ENCODE measurements around the gene AUNIP.
"Not testable (repeated sequence)": the region's sequence is repeated elsewhere in the genome, so short reads cannot be mapped to it uniquely, and the experiment has no call there.

Gene AUNIP

DNA sequence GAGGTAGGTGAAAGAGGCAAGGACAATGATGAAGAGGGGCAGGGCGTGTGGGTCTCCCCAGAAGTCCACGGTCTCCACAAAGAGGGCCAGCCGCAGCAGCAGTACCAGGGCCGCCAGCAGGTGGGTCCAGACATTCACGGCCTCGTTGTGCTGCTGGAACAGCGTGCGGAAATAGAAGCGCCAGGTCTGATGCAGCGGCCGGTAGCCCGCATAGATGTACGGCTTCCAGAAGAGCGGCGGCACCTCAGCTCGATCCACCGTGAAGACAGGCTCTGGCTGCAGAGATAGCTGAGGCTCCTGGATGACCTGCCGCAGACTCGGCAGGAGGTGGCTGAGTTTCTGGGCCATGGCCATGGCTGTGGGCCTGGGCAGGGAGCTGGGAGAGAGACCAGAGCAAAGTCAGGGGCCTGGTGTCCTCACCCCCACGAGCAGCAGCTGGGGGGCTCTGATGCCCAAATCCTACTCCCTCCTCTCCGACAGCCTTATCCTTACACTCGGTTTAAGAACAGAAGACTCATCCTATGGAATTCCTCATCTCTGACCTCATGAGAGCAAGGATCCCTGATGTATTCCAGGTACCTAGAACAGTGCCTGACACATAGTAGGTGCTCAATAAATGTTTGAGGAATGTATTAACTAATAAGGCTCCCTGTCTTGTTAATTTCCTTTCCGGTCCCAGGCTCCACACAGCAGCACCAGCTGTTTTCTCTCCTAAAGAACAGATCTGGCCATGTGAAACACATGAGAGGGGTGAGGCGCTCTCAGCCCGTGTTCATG, 4.4 kb upstream of the AUNIP start:
- no peak for DNase-seq

GRCh38 chr1:25862785-25863485, 3.7 kb upstream of the AUNIP start:
- no peak for DNase-seq

GRCh38 chr1:25861316-25862286, 2.3 kb upstream of the AUNIP start:
- DNase-seq = peak; percentile 25

GRCh38 chr1:25858494-25858893, 763 bp downstream of the AUNIP start:
- DNase-seq = no peak

GRCh38 chr1:25856856-25857255, 2.4 kb downstream of the AUNIP start:
- no peak for DNase-seq

DNA sequence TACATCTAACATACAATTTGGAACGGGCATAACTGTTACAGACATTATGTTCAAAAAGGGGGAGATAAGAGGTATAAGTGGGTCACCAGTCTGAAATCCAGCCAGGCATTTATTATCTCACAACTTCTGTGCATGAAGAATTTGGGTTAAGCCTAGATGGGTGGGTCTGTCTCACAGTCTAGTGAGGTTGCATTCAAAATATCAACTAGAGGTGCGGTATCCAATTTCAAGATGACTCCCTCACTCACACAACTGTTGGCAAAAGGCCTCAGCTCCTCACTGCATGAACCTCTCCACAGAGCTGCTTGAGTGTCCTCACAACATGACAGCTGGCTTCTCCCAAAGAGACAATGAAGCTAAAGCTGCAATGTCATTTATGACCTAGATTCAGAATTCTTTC, 4.7 kb downstream of the AUNIP start:
- no peak for DNase-seq

DNA sequence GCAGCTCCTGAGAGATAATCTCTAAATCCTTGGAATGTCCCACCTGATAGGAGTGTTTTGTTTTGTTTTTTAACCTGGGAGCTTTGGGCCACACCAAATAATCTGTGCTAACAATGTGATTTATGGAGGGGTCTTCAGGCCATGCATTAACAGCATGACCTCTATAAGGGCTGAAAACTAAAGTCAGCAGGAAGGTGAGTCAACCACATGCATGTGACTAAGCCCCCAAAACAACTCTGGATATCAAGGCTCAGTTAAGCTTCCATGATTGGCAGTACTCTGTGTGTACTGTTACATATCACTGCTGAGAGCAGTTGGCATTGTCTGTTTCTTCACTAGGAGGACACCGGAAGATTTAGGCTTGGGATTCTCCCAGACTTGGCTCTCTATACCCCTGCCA, 10.7 kb downstream of the AUNIP start:
- no peak for DNase-seq

DNA sequence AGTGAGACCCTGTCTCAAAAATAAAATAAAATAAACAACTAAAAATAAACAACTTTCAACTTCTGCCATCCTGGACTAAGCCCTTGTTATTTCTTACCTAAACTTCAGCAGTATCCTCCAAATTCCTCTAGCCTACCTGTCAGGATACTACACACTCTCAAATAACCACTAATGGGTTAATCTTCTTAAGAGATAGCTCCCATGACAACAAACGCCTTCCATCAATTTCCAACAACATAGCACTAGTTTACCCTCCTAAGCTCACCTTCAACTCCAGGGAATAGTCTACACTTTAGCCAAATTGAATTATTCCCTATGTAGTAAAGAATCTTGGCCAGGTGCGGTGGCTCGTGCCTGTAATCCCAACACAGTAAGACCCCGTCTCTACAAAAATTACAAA, 11.3 kb downstream of the AUNIP start:
- DNase-seq = no peak

DNA sequence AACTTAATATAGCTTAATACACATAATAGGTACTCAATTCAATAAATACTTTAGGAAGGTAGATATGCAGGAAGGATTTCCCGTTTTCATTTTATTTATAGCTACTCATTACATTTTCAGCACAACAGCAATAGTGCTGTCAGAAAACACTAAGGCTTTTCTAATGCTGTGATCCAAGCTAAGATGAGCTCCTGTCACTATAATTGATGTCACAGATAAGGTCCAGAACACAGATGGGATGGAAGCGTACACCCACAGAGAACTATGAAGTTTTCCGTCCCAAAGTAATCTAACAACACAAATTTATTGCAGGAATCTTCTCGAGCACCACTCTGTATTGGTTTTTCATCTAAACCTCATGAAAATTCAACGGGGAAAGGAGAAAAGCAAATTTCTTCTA, 13.6 kb downstream of the AUNIP start:
- no peak for DNase-seq

DNA sequence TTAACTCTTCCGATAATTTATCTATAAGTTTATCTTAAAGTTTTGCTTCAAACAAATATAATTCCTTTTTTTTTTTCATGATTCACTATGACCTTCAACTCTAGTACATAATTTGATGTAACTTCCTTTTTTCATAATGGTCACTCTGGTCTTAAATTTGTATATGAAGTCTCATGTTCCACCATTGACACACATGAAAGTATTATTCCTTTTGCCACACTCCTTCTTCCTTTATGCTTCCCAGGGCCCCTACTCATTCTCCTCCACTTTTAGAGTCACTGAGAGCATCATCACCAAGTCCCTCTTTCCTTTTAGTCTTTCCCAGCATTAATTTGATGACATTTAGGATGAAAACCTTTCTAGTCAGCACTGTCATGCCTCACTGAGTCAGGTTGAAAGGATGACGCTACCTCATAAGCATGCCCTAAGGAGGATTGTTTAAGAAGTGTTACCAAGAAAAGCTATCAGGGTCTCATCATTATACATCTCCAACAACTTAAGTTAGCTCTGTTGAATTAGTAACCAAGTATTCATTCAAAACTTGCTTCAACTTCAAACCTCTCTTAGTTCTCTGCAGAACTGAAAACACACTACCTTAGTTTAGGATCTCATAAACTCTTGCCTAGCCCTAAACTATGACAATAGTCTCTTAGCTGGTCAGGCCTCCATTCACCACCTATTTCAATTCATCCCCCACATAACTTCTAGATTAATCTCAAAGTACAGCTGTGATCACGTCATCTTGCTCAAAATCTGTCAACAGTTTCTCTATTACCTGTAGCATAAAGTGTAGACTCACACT, 14.5 kb downstream of the AUNIP start:
- no peak for DNase-seq

- no peak for DNase-seq
These were observed 15.8 kb downstream of the AUNIP start for GRCh38 chr1:25843483-25843882.

GRCh38 chr1:25839808-25840207, 19.4 kb downstream of the AUNIP start:
- not testable (repeated sequence) for DNase-seq

- no peak for DNase-seq
These were observed 21.9 kb downstream of the AUNIP start for GRCh38 chr1:25837262-25837875.

- no peak for DNase-seq
These were observed 22.6 kb downstream of the AUNIP start for GRCh38 chr1:25836695-25837094.

- no peak for DNase-seq
These were observed 24.4 kb downstream of the AUNIP start for GRCh38 chr1:25834894-25835293.

GRCh38 chr1:25833158-25833557, 26.1 kb downstream of the AUNIP start:
- DNase-seq = no peak

DNA sequence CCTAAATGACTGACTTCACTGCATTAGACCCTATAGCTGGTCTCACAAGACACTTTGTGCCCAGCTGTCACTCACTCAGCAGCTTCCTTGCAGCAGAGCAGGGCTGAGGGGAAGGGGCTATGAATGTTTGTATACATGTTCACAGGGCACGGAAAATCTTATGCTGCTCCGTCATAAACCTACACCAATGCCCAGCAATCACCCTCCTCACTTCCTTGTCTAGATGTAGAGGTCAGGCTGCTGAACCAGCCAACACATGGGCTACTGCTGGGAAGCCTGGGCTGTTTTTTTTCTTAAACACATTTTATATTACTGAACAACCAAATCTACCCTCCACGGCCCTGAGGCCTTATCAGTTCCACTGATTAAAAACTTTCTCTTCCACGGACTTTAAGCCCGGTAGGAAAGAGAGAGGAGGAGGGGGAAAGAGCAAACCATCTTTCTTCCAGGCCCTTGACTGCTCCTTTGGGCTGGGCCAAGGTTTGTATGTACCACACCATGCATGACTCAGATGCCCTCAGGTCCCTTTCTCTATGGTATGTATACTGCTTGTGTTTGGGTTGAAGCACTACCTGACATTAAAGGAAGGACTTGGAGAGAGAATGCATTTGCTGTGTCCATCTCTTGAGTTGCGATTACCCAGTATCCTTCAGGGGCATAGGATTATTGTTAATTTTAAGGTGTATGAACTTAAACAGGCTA, 26.8 kb downstream of the AUNIP start:
- no peak for DNase-seq

GRCh38 chr1:25831569-25832196, 27.6 kb downstream of the AUNIP start:
- DNase-seq = no peak

DNA sequence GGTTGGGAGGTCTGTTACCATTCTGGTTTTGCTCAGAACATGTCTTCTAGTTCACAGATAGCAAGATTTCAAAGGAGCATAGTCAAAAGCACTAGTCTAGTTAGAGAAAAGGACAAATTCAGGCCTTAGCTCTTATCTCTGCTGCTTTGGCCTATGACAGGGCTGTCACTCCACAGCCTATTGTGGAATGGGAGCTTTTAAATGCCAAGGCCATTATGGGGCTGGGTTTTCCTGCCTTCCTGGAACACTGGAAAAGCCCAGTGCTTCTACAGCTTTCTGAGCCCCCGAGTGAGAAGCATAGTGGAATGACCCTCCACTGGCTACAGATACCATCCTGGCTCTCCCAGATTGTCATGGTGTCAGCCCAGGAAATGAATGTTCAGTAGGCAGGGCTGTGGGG, 30.2 kb downstream of the AUNIP start:
- DNase-seq = no peak

DNA sequence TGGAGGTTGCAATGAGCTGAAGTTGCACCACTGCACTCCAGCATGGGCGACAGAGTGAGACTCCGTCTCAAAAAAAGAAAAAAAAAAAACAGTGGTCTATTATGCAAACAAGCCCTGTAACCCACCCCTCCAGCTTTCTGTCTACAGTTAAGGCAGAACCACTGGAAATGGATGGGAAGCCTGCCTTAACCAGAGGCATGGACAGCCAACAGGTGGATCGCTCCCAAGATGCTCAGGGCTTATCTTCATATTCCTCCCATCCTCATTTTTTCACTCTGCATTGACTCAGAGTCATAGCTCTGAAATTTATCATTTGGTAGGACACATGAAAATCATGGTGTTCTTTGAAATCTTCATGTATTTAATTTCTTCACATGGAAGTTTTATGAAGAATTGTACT, 30.8 kb downstream of the AUNIP start:
- DNase-seq = no peak

- DNase-seq = no peak
These were observed 32.7 kb downstream of the AUNIP start for GRCh38 chr1:25826571-25826970.
